SU-DHL-6 (cell line): Measurements from ENCODE around the gene AMPD3.

Experiments
- H2AFZ ChIP-seq: fragments of 200-600 bp; sonication (generic); 2 replicates; pipeline ENCODE4 v1.6.1; 2014; ENCODE audit warnings: low read depth, mild to moderate bottlenecking, moderate library complexity, mixed read lengths, antibody characterized with exemption, low read length; ENCODE audit not compliant: severe bottlenecking
- H3F3A ChIP-seq: fragments of 200-600 bp; shearing (Covaris generic); 2 replicates; pipeline ENCODE4 v1.6.0; 2016; ENCODE audit warnings: antibody characterized with exemption, mild to moderate bottlenecking; ENCODE audit not compliant: insufficient read depth
- H3K27ac ChIP-seq: fragments of 200-600 bp; sonication (generic); 2 replicates; pipeline ENCODE4 v1.5.1; 2016; ENCODE audit warnings: low read depth, mild to moderate bottlenecking, low read length, moderate library complexity, mixed read lengths
- H3K27me3 ChIP-seq: fragments of 200-600 bp; sonication (generic), shearing (Covaris generic); 2 replicates; pipeline ENCODE4 v1.6.0; 2014; ENCODE audit warnings: mild to moderate bottlenecking, low read length
- H3K36me3 ChIP-seq: fragments of 200-600 bp; sonication (generic); 2 replicates; pipeline ENCODE4 v1.6.1; 2014; ENCODE audit warnings: mild to moderate bottlenecking, low read length, mixed read lengths
- H3K4me2 ChIP-seq: fragments of 300-600, 200-600 bp; shearing (Covaris generic), sonication (generic); 2 replicates; pipeline ENCODE4 v1.6.0; 2014; ENCODE audit warnings: low read length, low read depth, mild to moderate bottlenecking; ENCODE audit not compliant: poor library complexity, severe bottlenecking
- H3K4me3 ChIP-seq: fragments of 200-600 bp; sonication (generic); 2 replicates; pipeline ENCODE4 v1.5.1; 2014; ENCODE audit warnings: antibody characterized with exemption, low read length, mild to moderate bottlenecking, mixed read lengths; ENCODE audit not compliant: insufficient read depth, poor library complexity, severe bottlenecking
- H3K79me2 ChIP-seq: fragments of 200-600 bp; sonication (generic); 2 replicates; pipeline ENCODE4 v1.6.1; 2014; ENCODE audit warnings: mild to moderate bottlenecking, low read length, moderate library complexity; ENCODE audit not compliant: insufficient read depth
- H3K9ac ChIP-seq: fragments of 200-600 bp; sonication (generic); 2 replicates; pipeline ENCODE4 v1.7.0; 2014; ENCODE audit warnings: mild to moderate bottlenecking, low read length
- H3K9me2 ChIP-seq: fragments of 200-600 bp; sonication (generic); replicated peaks from 2 replicates; pipeline ENCODE4 v1.6.1; 2014; ENCODE audit warnings: low read length; ENCODE audit not compliant: insufficient read depth
- H3K9me3 ChIP-seq: fragments of 200-600 bp; sonication (generic); 2 replicates; pipeline ENCODE4 v1.6.1; 2014; ENCODE audit warnings: low read length, mixed read lengths; ENCODE audit not compliant: insufficient read depth
- H4K20me1 ChIP-seq: fragments of 200-600 bp; sonication (generic); 2 replicates; pipeline ENCODE4 v1.6.1; 2014; ENCODE audit warnings: low read depth, mild to moderate bottlenecking, antibody characterized with exemption, low read length, moderate library complexity, mixed read lengths
- EZH2phosphoT487 ChIP-seq: fragments of 200-600 bp; sonication (generic), shearing (Covaris generic); conservative IDR thresholded peaks from 2 replicates; pipeline ENCODE4 v1.6.1; 2018; ENCODE audit warnings: mild to moderate bottlenecking, antibody characterized with exemption, low read length, moderate library complexity, mixed read lengths
- TF ChIP-seq, protein P1 (sequence below): fragments of 200-600 bp; sonication (generic); IDR thresholded peaks from one replicate; pipeline ENCODE4 v1.5.1; 2017; ENCODE audit warnings: antibody characterized with exemption, mild to moderate bottlenecking, low read length, moderate library complexity; ENCODE audit not compliant: insufficient read depth, poor library complexity, severe bottlenecking

The AMPD3 gene

DNA sequence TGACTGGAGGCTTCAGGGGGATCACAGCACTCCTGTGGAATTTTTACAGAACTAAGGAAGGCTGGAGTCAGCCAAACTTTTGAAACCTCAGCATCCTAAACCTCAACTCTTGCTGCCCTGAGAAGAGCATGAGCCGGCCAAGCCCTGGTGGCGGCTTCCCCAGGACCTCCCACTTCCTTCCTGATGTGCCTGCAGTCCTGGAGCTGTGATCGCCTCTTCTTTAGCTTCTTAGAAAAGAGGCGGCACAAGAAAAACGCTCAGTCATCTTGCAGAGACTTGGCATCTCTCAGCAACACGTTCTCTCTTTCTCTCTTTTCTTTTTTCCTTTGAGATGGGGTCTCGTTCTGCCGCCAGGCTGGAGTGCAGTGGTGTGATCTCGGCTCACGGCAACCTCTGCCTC, 40.4 kb upstream of the AMPD3 start:
- H3K9me2 ChIP-seq = no peaks in the 10 kb centered on the region
- H3K79me2 ChIP-seq = no peaks in the 10 kb centered on the region
- H3K4me3 ChIP-seq = no peak overlapping the region
- no peak overlapping the region for H3K4me2 ChIP-seq
- H3K9me3 ChIP-seq = no peaks in the 10 kb centered on the region
- H3K9ac ChIP-seq = no peak overlapping the region
- H2AFZ ChIP-seq = no peak overlapping the region
- TF ChIP-seq EZH2phosphoT487 = no peak
- TF ChIP-seq, protein P1, sequence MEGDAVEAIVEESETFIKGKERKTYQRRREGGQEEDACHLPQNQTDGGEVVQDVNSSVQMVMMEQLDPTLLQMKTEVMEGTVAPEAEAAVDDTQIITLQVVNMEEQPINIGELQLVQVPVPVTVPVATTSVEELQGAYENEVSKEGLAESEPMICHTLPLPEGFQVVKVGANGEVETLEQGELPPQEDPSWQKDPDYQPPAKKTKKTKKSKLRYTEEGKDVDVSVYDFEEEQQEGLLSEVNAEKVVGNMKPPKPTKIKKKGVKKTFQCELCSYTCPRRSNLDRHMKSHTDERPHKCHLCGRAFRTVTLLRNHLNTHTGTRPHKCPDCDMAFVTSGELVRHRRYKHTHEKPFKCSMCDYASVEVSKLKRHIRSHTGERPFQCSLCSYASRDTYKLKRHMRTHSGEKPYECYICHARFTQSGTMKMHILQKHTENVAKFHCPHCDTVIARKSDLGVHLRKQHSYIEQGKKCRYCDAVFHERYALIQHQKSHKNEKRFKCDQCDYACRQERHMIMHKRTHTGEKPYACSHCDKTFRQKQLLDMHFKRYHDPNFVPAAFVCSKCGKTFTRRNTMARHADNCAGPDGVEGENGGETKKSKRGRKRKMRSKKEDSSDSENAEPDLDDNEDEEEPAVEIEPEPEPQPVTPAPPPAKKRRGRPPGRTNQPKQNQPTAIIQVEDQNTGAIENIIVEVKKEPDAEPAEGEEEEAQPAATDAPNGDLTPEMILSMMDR = no peak
- H3F3A ChIP-seq = no peaks in the 10 kb centered on the region
- no peaks in the 10 kb centered on the region for H3K27me3 ChIP-seq
- H3K36me3 ChIP-seq = no peaks in the 10 kb centered on the region
- no peak overlapping the region for H3K27ac ChIP-seq
- no peaks in the 10 kb centered on the region for H4K20me1 ChIP-seq

DNA sequence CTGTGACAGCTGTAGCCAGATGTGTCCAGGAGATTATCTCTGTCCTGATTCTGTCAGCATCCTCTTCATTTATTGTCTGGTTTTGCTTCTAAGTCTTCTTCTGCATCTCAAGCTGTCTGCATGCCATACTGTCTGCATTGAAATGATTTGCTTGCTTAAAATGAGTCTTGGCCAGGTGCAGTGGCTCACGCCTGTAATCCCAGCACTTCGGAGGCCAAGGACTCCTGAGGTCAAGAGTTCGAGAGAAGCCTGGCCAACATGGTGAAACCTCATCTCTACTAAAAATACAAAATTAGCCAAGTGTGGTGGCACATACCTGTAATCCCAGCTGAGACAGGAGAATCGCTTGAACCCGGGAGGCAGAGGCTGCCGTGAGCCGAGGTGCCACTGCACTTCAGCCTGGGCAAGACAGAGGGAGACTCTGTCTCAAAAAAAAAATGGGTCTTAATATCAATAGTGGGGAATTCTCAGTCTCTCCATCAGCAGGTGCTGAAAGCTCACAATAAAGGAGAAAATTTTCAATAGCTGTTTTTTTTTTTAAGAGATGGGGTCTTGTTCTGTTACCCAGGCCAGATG, 39.2 kb upstream of the AMPD3 start:
- Histone ChIP-seq H3K9me2 (no peaks in the 10 kb centered on the region), H3K27ac (no peak overlapping the region), H2AFZ (no peak overlapping the region), H3F3A (no peaks in the 10 kb centered on the region), H3K27me3 (no peaks in the 10 kb centered on the region), H3K36me3 (no peaks in the 10 kb centered on the region), H3K9ac (no peak overlapping the region), H3K79me2 (no peaks in the 10 kb centered on the region), H4K20me1 (no peaks in the 10 kb centered on the region), H3K4me3 (no peak overlapping the region), H3K9me3 (no peaks in the 10 kb centered on the region), H3K4me2 (no peak overlapping the region)
- TF ChIP-seq, protein P1 = no peak
- no peak for TF ChIP-seq EZH2phosphoT487

DNA sequence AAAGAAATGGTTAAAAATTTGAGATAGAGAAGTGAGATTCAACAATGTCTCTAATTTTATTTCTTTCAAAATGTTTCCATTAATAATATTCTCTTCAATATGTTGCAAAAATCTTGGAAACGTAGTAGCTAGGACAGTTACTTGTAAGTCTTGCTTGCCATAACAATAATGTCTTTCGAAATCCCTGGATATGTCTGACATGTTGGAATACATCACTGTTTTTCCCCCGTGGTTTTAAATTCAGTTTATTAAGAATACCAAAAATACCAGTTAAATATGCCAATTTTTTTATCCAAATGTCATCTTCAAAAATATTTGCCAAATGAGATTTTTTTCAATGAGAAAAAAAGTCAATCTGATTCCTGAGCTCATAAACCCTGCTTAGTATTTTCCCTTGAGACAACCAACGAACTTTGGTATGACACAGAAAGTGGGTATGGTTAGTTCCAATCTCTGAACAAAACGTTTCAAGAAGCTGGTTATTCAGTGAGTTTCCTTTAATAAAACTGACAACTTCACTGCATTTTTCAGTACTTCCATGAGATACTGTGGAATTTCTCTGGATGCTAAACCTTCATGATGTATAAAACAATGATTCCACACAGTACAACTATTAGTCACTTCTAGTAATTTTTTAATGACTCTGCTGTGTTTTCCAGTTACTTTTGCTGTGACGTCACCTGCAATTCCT, 36.7 kb upstream of the AMPD3 start:
- no peak overlapping the region for H3K4me2 ChIP-seq

More for the DNA sequence above, 36.7 kb upstream of the AMPD3 start:
- Histone ChIP-seq H3K9me3 (no peaks in the 10 kb centered on the region), H2AFZ (no peak overlapping the region), H3K9ac (no peak overlapping the region), H3K9me2 (no peaks in the 10 kb centered on the region), H3K79me2 (no peaks in the 10 kb centered on the region), H3F3A (no peaks in the 10 kb centered on the region), H3K27ac (no peak overlapping the region), H3K36me3 (no peaks in the 10 kb centered on the region), H3K4me3 (no peak overlapping the region), H3K27me3 (no peaks in the 10 kb centered on the region), H4K20me1 (no peaks in the 10 kb centered on the region)
- no peak for TF ChIP-seq EZH2phosphoT487
- TF ChIP-seq, protein P1 = no peak
